Activated naive CD4-positive, alpha-beta T cell treated with anti-CD3 and anti-CD28 coated beads, Interleukin-2, amount 50 U/mL, for 72 hours (primary cell): Measurements from ENCODE around the gene OPRD1. TPM values are rescaled to one million over a fixed set of nuclear protein-coding genes. Genes with fewer than 3 reads are reported as not detected.
"Not testable (repeated sequence)": the region's sequence is repeated elsewhere in the genome, so short reads cannot be mapped to it uniquely, and the experiment has no call there.

Experiments
- ATAC-seq, 2 donors: fragments of 150-1000 bp; cut with Tn5 transposase; 2 replicates each; pipeline ENCODE4 v1.10.0; 2021; ENCODE audit warnings: mild to moderate bottlenecking in 2 of 2, moderate library complexity in 2 of 2
- DNase-seq, 2 donors: peaks; one replicate each; pipeline ENCODE4 v3.0.0; 2021 to 2022; ENCODE audit warnings: low spot score in 2 of 2
- H3K27ac Mint-ChIP-seq, 2 donors: one replicate each; pipeline ENCODE4 v1.8.0; 2022; ENCODE audit warnings: mild to moderate bottlenecking in 2 of 2, mixed read lengths in 2 of 2
- H3K36me3 Mint-ChIP-seq, 2 donors: one replicate each; pipeline ENCODE4 v1.8.0; 2022; ENCODE audit warnings: mixed read lengths in 2 of 2
- H3K9me3 Mint-ChIP-seq, 2 donors: one replicate each; pipeline ENCODE4 v1.8.0; 2022; ENCODE audit warnings: mixed read lengths in 2 of 2
- total RNA-seq, 2 donors: library from RNA; stranded (reverse); gene quantifications; one replicate each; pipeline ENCODE4 v1.2.3, GENCODE V29; 2022

OPRD1 gene
- total RNA-seq = under 1 TPM in 1 of 2 donors, not detected in 1; 0.05 TPM

DNA sequence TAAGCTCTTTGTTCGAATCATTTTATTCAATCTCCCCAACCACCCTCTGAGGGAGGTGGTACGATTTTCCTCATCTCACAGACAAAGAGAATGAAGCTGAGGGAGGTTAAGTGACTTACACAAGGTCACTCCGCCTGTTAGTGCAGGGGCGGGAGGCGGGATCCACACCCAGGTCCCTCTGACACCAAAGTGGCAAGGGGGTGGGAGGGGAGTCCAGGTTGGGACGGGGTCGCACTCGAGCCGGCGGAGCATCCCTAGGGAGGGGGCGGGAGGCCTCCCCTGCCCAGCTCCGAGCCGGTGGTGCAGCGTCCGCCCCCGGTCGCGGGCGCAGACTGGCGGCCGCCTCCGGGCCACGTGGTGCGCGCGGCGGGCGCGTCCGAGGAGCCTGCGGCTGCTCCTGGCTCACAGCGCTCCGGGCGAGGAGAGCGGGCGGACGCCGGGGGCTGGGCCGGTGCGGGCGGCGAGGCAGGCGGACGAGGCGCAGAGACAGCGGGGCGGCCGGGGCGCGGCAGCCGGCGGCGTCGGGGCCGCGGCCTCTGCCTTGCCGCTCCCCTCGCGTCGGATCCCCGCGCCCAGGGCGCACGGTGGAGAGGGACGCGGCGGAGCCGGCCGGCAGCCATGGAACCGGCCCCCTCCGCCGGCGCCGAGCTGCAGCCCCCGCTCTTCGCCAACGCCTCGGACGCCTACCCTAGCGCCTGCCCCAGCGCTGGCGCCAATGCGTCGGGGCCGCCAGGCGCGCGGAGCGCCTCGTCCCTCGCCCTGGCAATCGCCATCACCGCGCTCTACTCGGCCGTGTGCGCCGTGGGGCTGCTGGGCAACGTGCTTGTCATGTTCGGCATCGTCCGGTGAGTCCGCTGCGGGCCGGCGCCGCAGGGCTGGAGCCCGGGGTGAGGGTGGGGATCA is at the start of gene OPRD1:
Gene OPRD1, plus strand, starts transcription at position 405 of the 903 bp plus-strand sequence. Its CDS starts 214 bp downstream, at position 619.
- no peaks in the 10 kb centered on the region for H3K36me3 Mint-ChIP-seq
- no peaks in the 10 kb centered on the region for H3K9me3 Mint-ChIP-seq
- ATAC-seq (peak in 1 of 2 donors; percentile 40), DNase-seq (no peak)
- H3K27ac Mint-ChIP-seq = no peak within 1 kb of the TSS

DNA sequence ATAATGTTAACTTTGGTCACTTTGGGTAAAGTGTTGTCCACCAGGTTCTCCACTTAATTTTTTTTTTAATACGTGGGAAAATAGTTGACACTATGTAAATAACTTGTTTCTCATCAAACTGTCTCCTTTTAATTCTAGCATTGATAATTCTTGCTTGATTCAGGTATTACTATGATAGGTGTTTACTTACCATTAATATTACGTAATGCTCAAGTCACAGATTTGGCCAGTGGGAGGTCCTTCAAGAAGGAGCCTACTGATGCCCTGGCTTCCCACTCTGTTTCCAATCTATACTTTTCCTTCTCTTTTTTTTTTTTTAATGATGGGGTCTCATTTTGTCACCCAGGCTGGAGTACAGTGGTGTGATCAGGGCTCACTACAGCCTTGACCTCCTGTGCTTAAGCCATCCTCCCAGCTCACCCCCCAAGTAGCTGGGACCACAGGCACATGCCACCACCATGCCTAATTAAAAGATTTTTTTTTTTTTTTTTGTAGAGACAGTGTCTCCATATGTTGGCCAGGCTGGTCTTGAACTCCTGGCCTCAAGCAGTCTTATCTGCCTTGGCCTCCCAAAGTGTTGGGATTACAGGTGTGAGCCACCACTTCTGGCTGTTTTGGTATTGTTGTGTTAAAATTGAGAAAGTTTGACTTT is 45.3 kb upstream of the OPRD1 start:
- H3K27ac Mint-ChIP-seq = no peak overlapping the region
- H3K36me3 Mint-ChIP-seq = peaks cover 6 to 9% of the 10 kb centered on the region in 2 donors

GRCh38 chr1:28770601-28771165 is 41.3 kb upstream of the OPRD1 start:
- ATAC-seq = no peak
- Mint-ChIP-seq H3K9me3 (no peaks in the 10 kb centered on the region), H3K27ac (peak overlapping the region in 1 of 2 donors; percentile 61), H3K36me3 (peaks cover 4 to 6% of the 10 kb centered on the region in 2 donors)
- DNase-seq = no peak

More for the DNA sequence above, 45.3 kb upstream of the OPRD1 start:
- ATAC-seq = no peak
- no peak for DNase-seq
- H3K9me3 Mint-ChIP-seq = no peaks in the 10 kb centered on the region

DNA sequence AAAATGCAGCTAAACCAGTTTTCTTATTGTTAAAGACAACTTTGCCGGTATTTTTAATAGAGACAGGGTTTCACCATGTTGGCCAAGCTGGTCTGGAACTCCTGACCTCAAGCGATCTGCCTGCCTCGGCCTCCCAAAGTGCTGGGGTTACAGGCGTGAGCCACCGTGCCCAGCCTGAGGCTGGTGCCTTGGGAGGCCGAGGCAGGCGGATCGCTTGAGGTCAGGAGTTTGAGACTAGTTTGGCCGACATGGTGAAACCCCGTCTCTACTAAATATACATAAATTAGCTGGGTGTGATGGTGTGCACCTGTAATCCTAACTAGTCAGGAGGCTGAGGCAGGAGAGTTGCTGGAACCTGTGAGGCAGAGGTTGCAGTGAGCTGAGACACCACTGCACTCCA is 40.0 kb upstream of the OPRD1 start:
- not testable (repeated sequence) for ATAC-seq, H3K27ac Mint-ChIP-seq, H3K9me3 Mint-ChIP-seq, DNase-seq, H3K36me3 Mint-ChIP-seq

- H3K36me3 Mint-ChIP-seq = peaks cover 0 to 4% of the 10 kb centered on the region in 2 donors
- DNase-seq (no peak), ATAC-seq (no peak)
- H3K9me3 Mint-ChIP-seq = no peaks in the 10 kb centered on the region
- peak overlapping the region in 1 of 2 donors; percentile 74 for H3K27ac Mint-ChIP-seq
Measured at GRCh38 chr1:28773105-28773504, 38.9 kb upstream of the OPRD1 start.

DNA sequence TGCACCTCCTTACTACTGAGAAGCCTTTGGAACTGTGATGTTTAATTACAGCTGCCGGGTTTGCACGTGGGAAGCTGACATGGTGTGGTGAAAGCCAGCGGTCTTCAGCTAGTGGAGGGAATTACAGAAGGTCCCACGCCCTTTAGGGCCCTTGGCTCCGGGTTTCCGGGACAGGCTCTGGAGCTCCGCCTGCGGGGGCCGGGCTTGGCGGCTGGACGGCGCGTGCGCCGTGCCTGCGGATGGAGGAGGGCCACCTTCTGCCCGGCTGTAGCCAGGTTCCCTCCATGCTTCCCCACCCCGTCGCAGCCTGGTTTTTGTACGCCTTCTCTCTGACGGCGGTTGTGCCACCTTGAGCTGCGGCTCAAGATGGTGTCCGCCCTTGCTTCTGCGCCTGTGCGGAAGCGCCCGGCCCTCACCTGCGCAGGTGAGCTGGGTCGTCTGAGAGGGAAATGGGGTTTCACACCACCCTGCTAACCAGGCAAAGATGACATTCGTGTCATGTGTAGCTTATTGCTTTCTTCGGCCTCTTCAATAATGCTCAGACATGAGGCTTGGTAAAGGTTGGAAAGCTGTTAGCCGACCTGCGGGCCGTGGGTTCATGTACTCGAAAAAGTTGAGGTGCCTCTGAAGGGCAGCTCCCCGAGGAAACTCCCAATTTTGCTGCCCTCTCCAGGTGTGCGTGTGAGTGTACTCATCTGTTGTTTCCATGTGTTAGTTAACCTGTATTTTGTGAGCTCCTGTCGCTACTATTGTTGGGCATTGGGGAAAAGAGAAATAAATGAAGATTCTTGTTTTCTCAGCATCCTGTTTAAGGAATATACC is 36.6 kb upstream of the OPRD1 start:
- DNase-seq = peak; percentile 63 to 82
- Mint-ChIP-seq H3K9me3 (no peaks in the 10 kb centered on the region), H3K27ac (peak overlapping the region; percentile 20 to 70), H3K36me3 (no peaks in the 10 kb centered on the region)
- ATAC-seq = peak; percentile 90 to 97

DNA sequence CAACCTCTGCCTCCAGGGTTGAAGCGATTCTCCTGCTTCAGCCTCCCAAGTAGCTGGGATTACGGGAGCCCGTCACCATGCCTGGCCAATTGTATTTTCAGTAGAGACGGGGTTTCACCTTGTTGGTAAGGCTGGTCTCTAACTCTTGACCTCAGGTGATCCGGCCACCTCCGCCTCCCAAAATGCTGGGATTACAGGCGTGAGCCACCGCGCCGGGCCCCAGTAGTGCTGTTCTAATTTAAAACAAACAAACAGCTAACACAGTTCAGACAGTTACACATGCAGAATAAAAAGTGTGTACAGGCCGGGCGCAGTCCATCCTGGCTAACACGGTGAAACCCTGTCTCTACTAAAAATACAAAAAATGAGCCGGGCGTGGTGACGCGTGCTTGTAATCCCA is 35.6 kb upstream of the OPRD1 start:
- DNase-seq (no peak), ATAC-seq (no peak)
- no peaks in the 10 kb centered on the region for H3K9me3 Mint-ChIP-seq
- H3K27ac Mint-ChIP-seq = no peak overlapping the region
- H3K36me3 Mint-ChIP-seq = no peaks in the 10 kb centered on the region

- H3K9me3 Mint-ChIP-seq = no peaks in the 10 kb centered on the region
- H3K36me3 Mint-ChIP-seq = no peaks in the 10 kb centered on the region
- no peak overlapping the region for H3K27ac Mint-ChIP-seq
- ATAC-seq = no peak
- no peak for DNase-seq
Measured at GRCh38 chr1:28778021-28778420, 33.9 kb upstream of the OPRD1 start.

GRCh38 chr1:28779751-28780408 is 32.1 kb upstream of the OPRD1 start:
- peak overlapping the region; percentile 5 to 8 for H3K27ac Mint-ChIP-seq
- ATAC-seq (no peak), DNase-seq (no peak)
- H3K36me3 Mint-ChIP-seq = no peaks in the 10 kb centered on the region
- no peaks in the 10 kb centered on the region for H3K9me3 Mint-ChIP-seq

- no peak overlapping the region for H3K27ac Mint-ChIP-seq
- no peak for DNase-seq
- no peaks in the 10 kb centered on the region for H3K36me3 Mint-ChIP-seq
- no peak for ATAC-seq
- H3K9me3 Mint-ChIP-seq = no peaks in the 10 kb centered on the region
Measured at GRCh38 chr1:28781305-28781704, 30.7 kb upstream of the OPRD1 start.

- ATAC-seq = no peak
- DNase-seq = no peak
- H3K9me3 Mint-ChIP-seq = no peaks in the 10 kb centered on the region
- H3K27ac Mint-ChIP-seq = no peak overlapping the region
- H3K36me3 Mint-ChIP-seq = no peaks in the 10 kb centered on the region
Measured at GRCh38 chr1:28782011-28782410, 30.0 kb upstream of the OPRD1 start.

- no peak for DNase-seq
- H3K27ac Mint-ChIP-seq = no peak overlapping the region
- H3K9me3 Mint-ChIP-seq = no peaks in the 10 kb centered on the region
- H3K36me3 Mint-ChIP-seq = no peaks in the 10 kb centered on the region
- no peak for ATAC-seq
Measured at GRCh38 chr1:28783363-28783762, 28.6 kb upstream of the OPRD1 start.

- Mint-ChIP-seq H3K36me3 (no peaks in the 10 kb centered on the region), H3K27ac (no peak overlapping the region), H3K9me3 (no peaks in the 10 kb centered on the region)
- no peak for ATAC-seq
- no peak for DNase-seq
Measured at GRCh38 chr1:28789412-28789811, 22.6 kb upstream of the OPRD1 start.

GRCh38 chr1:28789816-28790215 is 22.2 kb upstream of the OPRD1 start:
- H3K27ac Mint-ChIP-seq = no peak overlapping the region
- no peaks in the 10 kb centered on the region for H3K36me3 Mint-ChIP-seq
- DNase-seq (no peak), ATAC-seq (no peak)
- H3K9me3 Mint-ChIP-seq = no peaks in the 10 kb centered on the region

DNA sequence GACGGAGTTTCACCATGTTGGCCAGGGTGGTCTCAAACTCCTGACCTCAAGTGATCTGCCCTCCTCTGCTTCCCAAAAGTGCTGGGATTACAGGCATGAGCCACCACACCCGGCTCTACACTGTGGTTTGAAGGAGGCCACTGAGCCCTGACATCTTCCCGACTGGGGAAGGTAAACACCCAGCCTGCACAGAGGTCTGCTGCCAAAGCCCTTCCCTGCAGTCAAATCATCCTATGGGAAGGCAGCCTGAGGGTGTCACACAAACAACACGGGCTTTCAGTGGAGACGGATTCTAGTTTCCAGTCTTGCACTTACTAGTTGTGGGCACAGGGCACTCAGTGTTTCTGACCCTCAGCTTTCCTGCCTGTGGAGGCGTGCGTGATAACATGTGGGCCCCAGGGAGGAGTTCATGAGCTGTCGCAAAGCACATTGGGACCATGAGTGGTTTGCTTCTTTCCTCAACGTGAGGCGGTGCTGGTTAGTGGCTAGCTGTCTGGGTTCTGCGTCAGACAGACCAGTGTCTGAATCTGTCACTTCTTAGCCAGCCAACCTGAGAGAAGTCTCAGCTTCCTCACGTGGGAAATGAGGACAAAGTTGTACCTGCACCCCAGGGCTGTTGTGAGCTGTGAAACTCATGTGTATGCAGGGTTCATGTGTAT is 21.5 kb upstream of the OPRD1 start:
- H3K9me3 Mint-ChIP-seq = no peaks in the 10 kb centered on the region
- H3K36me3 Mint-ChIP-seq = no peaks in the 10 kb centered on the region
- DNase-seq (no peak), ATAC-seq (no peak)
- no peak overlapping the region for H3K27ac Mint-ChIP-seq

GRCh38 chr1:28791929-28792328 is 20.0 kb upstream of the OPRD1 start:
- not testable (repeated sequence) for ATAC-seq, H3K9me3 Mint-ChIP-seq, H3K36me3 Mint-ChIP-seq, DNase-seq, H3K27ac Mint-ChIP-seq
